GM12891 (cell line): ENCODE data around the gene WHAMM.

Experiments used
- POLR2A ChIP-seq: IDR thresholded peaks from 2 replicates; pipeline ENCODE4 v1.6.1; 2011; ENCODE audit warnings: low read depth, low read length, control low read depth
- TAF1 ChIP-seq: IDR thresholded peaks from 2 replicates; pipeline ENCODE4 v1.6.1; 2011; ENCODE audit warnings: low read depth, low read length, control low read depth

DNA sequence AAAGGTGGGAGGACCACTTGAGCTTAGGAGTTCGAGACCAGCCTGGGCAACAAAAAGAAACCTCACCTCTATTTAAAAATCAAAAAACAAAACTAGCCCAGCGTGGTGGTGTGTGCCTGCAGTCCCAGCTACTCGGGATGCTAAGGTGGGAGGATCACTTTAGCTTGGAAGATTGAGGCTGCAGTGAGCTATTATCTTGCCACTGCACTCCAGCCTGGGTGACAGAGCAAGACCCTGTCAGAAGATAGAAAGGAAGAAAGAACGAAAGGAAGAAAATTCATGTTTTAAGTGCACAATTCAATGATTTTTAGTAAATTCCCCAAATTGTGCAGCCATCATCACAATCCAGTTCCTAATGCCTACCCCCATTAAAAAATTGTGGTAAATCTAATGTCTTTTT is 11.3 kb upstream of the WHAMM start:
- TF ChIP-seq TAF1 = no peak
- TF ChIP-seq POLR2A = no peak
